ENCODE measurements around the gene AHDC1.
"Not testable (repeated sequence)": the region's sequence is repeated elsewhere in the genome, so short reads cannot be mapped to it uniquely, and the experiment has no call there.

The AHDC1 gene

GRCh38 chr1:27563341-27563590 lies 40.7 kb downstream of the AHDC1 start:
- DNase-seq (ENCODE audit: low spot score) = no peak

- no peak for DNase-seq (ENCODE audit: low spot score)
Observed at GRCh38 chr1:27562534-27563340, 41.2 kb downstream of the AHDC1 start.

GRCh38 chr1:27562021-27562420 lies 41.9 kb downstream of the AHDC1 start:
- no peak for DNase-seq (ENCODE audit: low spot score)

GRCh38 chr1:27561124-27561899 lies 42.6 kb downstream of the AHDC1 start:
- DNase-seq (ENCODE audit: low spot score) = no peak

- no peak for DNase-seq (ENCODE audit: low spot score)
Observed at GRCh38 chr1:27560268-27561123, 43.4 kb downstream of the AHDC1 start.

GRCh38 chr1:27559466-27560030 lies 44.4 kb downstream of the AHDC1 start:
- no peak for DNase-seq (ENCODE audit: low spot score)

GRCh38 chr1:27557596-27558340 lies 46.2 kb downstream of the AHDC1 start:
- no peak for DNase-seq (ENCODE audit: low spot score)

GRCh38 chr1:27556781-27557595 lies 47.0 kb downstream of the AHDC1 start:
- DNase-seq (ENCODE audit: low spot score) = peak; percentile 84

GRCh38 chr1:27556435-27556780 lies 47.5 kb downstream of the AHDC1 start:
- DNase-seq (ENCODE audit: low spot score) = no peak

- no peak for DNase-seq (ENCODE audit: low spot score)
Observed at GRCh38 chr1:27555700-27556424, 48.1 kb downstream of the AHDC1 start.

GRCh38 chr1:27554759-27555699 lies 48.9 kb downstream of the AHDC1 start:
- DNase-seq (ENCODE audit: low spot score) = no peak

- no peak for DNase-seq (ENCODE audit: low spot score)
Observed at GRCh38 chr1:27554293-27554692, 49.7 kb downstream of the AHDC1 start.

- DNase-seq (ENCODE audit: low spot score) = not testable (repeated sequence)
Observed at GRCh38 chr1:27553823-27554222, 50.1 kb downstream of the AHDC1 start.

- DNase-seq (ENCODE audit: low spot score) = no peak
Observed at GRCh38 chr1:27552911-27553420, 51.0 kb downstream of the AHDC1 start.

- no peak for DNase-seq (ENCODE audit: low spot score)
Observed at GRCh38 chr1:27551953-27552312, 52.0 kb downstream of the AHDC1 start.

- DNase-seq (ENCODE audit: low spot score) = no peak
Observed at GRCh38 chr1:27551170-27551952, 52.6 kb downstream of the AHDC1 start.

- DNase-seq (ENCODE audit: low spot score) = no peak
Observed at GRCh38 chr1:27550510-27551169, 53.3 kb downstream of the AHDC1 start.
